Measurements from ENCODE around the gene CCDC142. TPM values are rescaled to one million over a fixed set of nuclear protein-coding genes. Genes with fewer than 3 reads are reported as not detected.

CCDC142 gene
- total RNA-seq, 1 experiment from 2014 or later: 20.4 TPM

GRCh38 chr2:74436848-74437695, 45.7 kb downstream of the CCDC142 start:
- H3K4me1 ChIP-seq (ENCODE audit: insufficient read depth, low read length, poor library complexity, severe bottlenecking): peaks cover 43% of the 10 kb centered on the region
- BruUV-seq (replicated peaks): no TSS peak
- POLR2A ChIA-PET (ENCODE audit: low non-redundant PET): no interaction called here
- intact Hi-C loops (cut with micrococcal nuclease; ENCODE audit: unreplicated experiment): no loop called here
- H3K27ac ChIP-seq (ENCODE audit: low read depth, low read length, poor library complexity, severe bottlenecking): peak overlapping the region; percentile 25
- no peaks in the 10 kb centered on the region for H3K9me3 ChIP-seq (ENCODE audit: low read depth, low read length, poor library complexity, severe bottlenecking)
- TF ChIP-seq EZH2 (IDR thresholded peaks at IDR 0.05; ENCODE audit: borderline replicate concordance, low read depth, low read length, poor library complexity, severe bottlenecking) (no peak), CTCF (conservative IDR thresholded peaks at IDR 0.05; ENCODE audit: low read depth, low read length) (no peak)
- H3K4me3 ChIP-seq (ENCODE audit: low read depth, low read length, poor library complexity, severe bottlenecking): no peak overlapping the region
- DNase-seq (ENCODE audit: low spot score): peak; percentile 70
- CTCF ChIA-PET: no interaction called here
- H3K36me3 ChIP-seq (ENCODE audit: insufficient read depth, low read length, poor library complexity, severe bottlenecking): no peaks in the 10 kb centered on the region
- no peaks in the 10 kb centered on the region for H3K27me3 ChIP-seq (replicated peaks; ENCODE audit: insufficient read depth, low read depth, low read length, poor library complexity)

- POLR2A ChIA-PET (ENCODE audit: low non-redundant PET): no interaction called here
Measured at GRCh38 chr2:74436111-74436805, 46.5 kb downstream of the CCDC142 start.

GRCh38 chr2:74430502-74430901, 52.3 kb downstream of the CCDC142 start:
- BruUV-seq (replicated peaks): no TSS peak
- Histone ChIP-seq H3K27ac (ENCODE audit: low read depth, low read length, poor library complexity, severe bottlenecking) (no peak overlapping the region), H3K4me3 (ENCODE audit: low read depth, low read length, poor library complexity, severe bottlenecking) (no peak overlapping the region), H3K9me3 (ENCODE audit: low read depth, low read length, poor library complexity, severe bottlenecking) (no peaks in the 10 kb centered on the region), H3K4me1 (ENCODE audit: insufficient read depth, low read length, poor library complexity, severe bottlenecking) (no peaks in the 10 kb centered on the region), H3K36me3 (ENCODE audit: insufficient read depth, low read length, poor library complexity, severe bottlenecking) (peaks cover 32% of the 10 kb centered on the region), H3K27me3 (replicated peaks; ENCODE audit: insufficient read depth, low read depth, low read length, poor library complexity) (no peaks in the 10 kb centered on the region)
- ChIA-PET CTCF (no interaction called here), POLR2A (ENCODE audit: low non-redundant PET) (no interaction called here)
- no peak for TF ChIP-seq CTCF (conservative IDR thresholded peaks at IDR 0.05; ENCODE audit: low read depth, low read length)
- no peak for TF ChIP-seq EZH2 (IDR thresholded peaks at IDR 0.05; ENCODE audit: borderline replicate concordance, low read depth, low read length, poor library complexity, severe bottlenecking)
- DNase-seq (ENCODE audit: low spot score): no peak
- intact Hi-C loops (cut with micrococcal nuclease; ENCODE audit: unreplicated experiment): no loop called here

More at GRCh38 chr2:74436111-74436805, 46.5 kb downstream of the CCDC142 start:
- H3K27me3 ChIP-seq (replicated peaks; ENCODE audit: insufficient read depth, low read depth, low read length, poor library complexity): no peaks in the 10 kb centered on the region
- peaks cover 43% of the 10 kb centered on the region for H3K4me1 ChIP-seq (ENCODE audit: insufficient read depth, low read length, poor library complexity, severe bottlenecking)
- H3K27ac ChIP-seq (ENCODE audit: low read depth, low read length, poor library complexity, severe bottlenecking): peak overlapping the region; percentile 25
- H3K36me3 ChIP-seq (ENCODE audit: insufficient read depth, low read length, poor library complexity, severe bottlenecking): peaks cover 6% of the 10 kb centered on the region
- DNase-seq (ENCODE audit: low spot score): no peak
- H3K4me3 ChIP-seq (ENCODE audit: low read depth, low read length, poor library complexity, severe bottlenecking): no peak overlapping the region
- BruUV-seq (replicated peaks): no TSS peak
- no peaks in the 10 kb centered on the region for H3K9me3 ChIP-seq (ENCODE audit: low read depth, low read length, poor library complexity, severe bottlenecking)
- CTCF ChIA-PET: no interaction called here
- intact Hi-C loops (cut with micrococcal nuclease; ENCODE audit: unreplicated experiment): no loop called here
- TF ChIP-seq EZH2 (IDR thresholded peaks at IDR 0.05; ENCODE audit: borderline replicate concordance, low read depth, low read length, poor library complexity, severe bottlenecking) (no peak), CTCF (conservative IDR thresholded peaks at IDR 0.05; ENCODE audit: low read depth, low read length) (no peak)
